HFF-Myc (cell line): ENCODE data around the gene HPCAL1.

Experiments used
- DNase-seq: peaks from one replicate; pipeline ENCODE4 v3.0.0-alpha.2; 2011; ENCODE audit warnings: low read depth; ENCODE audit errors: extremely low read depth
- H3K4me3 ChIP-seq: replicated peaks from 2 replicates; pipeline ENCODE4 v1.5.1; 2011; ENCODE audit warnings: low read depth, mild to moderate bottlenecking, control low read depth, low read length
- TF ChIP-seq, protein P1 (sequence below): IDR thresholded peaks from 2 replicates; pipeline ENCODE4 v1.5.1; 2012; ENCODE audit warnings: mild to moderate bottlenecking, low read depth, low read length, control low read depth; ENCODE audit errors: missing control alignments

Gene HPCAL1

DNA sequence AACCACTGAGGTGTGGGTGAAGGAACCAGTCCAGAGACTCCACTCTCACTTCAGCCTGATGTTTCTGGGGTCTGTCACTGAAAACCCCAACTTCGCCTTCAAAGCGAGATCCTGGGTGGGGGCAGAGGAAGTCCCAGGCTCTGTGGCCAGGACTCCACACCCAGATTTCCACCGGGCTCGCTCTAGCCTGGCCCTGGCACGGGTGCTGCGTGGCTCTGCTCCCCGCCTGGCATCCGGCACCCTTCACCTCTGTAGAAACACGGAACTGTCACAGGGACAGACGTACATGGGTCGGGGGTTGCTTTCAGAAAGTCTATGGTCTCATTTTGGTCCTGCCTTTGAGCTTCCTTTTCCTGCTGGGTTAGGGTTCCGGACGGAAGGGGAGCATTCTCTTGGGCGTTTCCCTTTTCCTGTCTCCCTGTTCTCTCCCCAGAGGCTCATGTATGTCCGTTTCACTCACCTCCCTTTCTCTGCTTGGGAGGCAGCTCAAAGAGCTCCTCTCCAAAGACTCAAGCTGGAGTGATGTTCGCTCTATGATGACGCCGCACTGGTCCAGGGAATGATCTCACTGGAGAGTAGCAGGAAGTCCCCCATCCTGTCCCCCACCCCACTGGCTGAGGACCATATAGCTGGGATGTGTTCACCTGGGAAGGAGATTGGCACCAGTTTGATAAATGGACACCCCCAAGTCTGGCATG is 103.9 kb downstream of the HPCAL1 start:
- no peak overlapping the region for H3K4me3 ChIP-seq
- TF ChIP-seq, protein P1, sequence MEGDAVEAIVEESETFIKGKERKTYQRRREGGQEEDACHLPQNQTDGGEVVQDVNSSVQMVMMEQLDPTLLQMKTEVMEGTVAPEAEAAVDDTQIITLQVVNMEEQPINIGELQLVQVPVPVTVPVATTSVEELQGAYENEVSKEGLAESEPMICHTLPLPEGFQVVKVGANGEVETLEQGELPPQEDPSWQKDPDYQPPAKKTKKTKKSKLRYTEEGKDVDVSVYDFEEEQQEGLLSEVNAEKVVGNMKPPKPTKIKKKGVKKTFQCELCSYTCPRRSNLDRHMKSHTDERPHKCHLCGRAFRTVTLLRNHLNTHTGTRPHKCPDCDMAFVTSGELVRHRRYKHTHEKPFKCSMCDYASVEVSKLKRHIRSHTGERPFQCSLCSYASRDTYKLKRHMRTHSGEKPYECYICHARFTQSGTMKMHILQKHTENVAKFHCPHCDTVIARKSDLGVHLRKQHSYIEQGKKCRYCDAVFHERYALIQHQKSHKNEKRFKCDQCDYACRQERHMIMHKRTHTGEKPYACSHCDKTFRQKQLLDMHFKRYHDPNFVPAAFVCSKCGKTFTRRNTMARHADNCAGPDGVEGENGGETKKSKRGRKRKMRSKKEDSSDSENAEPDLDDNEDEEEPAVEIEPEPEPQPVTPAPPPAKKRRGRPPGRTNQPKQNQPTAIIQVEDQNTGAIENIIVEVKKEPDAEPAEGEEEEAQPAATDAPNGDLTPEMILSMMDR: no peak
- no peak for DNase-seq

DNA sequence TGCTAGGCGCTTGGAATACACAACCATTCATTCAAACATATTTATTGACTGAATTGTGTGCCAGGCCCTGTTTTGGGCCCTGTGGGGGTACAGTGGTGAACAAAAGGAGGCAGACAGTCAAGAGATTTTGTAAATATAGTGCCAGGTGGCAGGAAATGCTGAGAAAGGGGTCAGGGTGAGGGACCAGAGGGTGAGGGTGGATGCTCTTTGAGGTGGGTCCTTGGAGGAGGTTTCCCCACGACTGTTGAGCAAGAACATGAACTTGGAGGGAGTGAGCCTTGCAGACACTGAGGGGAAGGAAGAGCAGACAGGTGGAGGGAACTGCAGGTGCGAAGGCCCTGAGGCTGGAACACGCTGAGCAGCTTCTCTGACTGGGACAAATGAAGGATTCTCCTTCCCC is 104.7 kb downstream of the HPCAL1 start:
- TF ChIP-seq, protein P1: no peak
- no peak for DNase-seq
- H3K4me3 ChIP-seq: no peak overlapping the region

DNA sequence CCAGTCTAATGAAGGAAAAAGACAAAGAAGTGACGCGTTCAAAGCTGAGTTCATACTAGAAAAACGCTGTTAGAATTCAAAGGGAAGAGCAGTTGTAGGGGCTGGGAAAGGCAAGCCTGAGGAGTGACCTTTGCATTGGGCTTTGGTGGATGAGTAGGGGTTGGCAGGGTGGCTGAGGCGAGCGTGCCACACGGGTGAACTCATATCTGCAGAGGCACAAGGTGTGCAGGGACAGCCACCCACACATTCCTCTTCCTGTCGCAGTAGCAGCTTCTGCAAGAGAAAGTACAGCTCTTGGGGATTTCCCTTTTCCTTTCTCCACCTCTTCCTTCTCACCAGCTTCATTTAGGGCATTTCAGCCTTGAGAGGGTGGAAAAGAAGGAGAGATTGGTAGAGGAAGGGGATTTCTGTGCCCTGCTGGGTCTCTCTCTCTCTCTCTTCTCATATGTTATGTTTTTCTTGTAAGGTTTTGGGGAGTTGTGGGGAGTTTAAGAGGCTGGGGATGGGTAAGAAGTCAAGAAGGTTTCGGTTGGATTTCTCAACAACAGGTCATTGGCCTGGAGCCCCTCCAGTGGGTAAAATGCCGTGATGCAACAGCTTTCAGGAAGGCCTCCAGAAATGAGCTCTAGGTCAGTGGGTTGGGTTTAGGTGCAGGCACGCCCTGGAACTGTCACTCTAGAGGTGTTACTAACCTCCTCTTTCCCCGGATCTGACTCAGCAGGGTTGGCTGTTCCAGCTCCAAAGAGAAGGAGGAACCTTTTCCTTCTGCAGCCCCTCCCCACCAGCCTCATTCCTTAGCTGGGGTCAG is 105.3 kb downstream of the HPCAL1 start:
- H3K4me3 ChIP-seq: no peak overlapping the region
- TF ChIP-seq, protein P1: no peak
- DNase-seq: peak; percentile 63

DNA sequence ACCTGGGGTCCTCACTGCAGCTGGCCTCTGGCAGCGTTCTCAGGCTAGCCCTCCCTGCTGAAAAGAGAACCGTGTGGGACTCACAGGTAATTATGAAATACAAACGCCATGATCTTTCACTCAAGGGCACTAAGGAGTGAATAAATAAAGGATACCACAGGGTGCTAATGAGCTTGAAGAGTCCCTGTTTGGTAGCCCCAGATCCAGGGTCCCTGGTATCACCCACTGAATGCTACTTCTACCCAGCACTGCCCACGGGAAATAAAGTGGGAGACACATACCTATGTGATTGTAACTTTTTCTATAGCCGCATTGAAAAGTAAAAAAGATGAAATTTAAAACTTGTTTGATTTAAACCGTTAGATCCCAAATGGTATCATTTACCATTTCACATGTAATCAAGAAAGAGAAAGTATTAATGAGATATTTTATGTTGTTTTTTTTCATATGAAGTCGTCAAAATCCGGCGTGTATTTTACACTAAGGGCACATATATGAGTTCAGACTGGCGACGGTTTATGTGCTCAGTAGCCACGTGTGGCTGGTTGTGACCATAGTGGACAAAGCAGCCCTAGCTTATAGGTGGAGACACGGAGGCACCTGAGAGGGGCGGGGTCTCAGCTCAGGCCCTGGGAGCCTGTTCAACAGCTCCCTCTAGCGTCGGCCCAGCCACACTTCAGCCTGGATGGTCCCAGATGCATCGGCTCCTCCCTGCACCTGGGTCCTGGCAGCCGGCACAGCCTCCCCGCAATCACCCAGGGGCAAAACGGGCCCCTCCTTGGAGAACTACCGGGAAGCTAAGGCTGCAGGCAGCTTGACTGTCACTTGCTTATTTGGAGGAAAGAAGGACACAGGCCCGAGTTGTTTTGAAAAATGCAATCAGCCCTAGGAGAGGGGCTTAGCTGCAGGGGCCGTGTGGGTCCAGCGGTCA is 106.2 kb downstream of the HPCAL1 start:
- TF ChIP-seq, protein P1: peak; percentile 97
- no peak overlapping the region for H3K4me3 ChIP-seq
- peak; percentile 39 for DNase-seq

DNA sequence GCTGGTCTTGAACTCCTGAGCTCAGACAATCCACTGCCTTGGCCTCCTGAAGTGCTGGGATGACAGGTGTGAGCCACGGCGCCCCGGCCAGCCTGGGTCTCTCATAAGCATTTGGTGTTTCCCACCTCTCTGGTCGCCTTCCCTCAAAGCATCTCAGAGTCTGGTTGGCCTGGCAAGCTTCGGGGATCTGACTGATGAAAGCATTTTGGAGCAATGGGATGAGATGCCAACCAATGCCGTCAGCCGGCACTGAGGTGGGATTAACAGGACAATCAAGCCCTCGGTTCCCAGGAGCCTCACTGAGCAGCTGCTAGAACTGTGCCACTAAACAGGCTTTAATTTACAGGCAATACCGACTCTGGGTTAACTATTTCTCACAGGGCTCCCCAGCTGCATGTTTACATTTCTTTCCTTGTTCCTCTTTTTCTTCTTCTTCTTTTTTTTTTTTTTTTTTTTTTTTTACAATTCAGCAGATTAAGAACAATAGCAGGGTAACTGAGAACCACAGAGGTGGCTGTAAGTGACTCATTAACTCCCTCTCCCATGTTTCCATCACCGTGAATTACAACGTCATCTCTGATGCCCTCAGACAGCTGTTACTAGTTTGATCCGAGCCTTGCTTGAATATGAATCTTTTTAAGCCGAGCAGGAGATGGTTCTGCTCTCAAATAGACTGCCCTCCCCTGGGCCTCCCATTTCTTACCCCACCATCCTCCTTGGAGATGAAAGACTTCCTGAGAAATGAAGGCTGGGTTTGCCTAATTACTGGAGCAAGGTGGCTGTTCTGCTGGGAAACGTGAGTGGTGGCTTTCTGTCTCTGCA is 107.5 kb downstream of the HPCAL1 start:
- DNase-seq: no peak
- TF ChIP-seq, protein P1: no peak
- H3K4me3 ChIP-seq: no peak overlapping the region
